Left ventricle myocardium inferior (tissue), 1 donor: Measurements from ENCODE around the gene ARRB1. TPM values are rescaled to one million over a fixed set of nuclear protein-coding genes. Genes with fewer than 3 reads are reported as not detected.
A peak's percentile ranks its signal among the peaks of the same experiment; 100 is the strongest.

Experiments used
- DNase-seq: peaks from one replicate; pipeline ENCODE4 v3.0.0-alpha.2; 2020
- H3K27ac ChIP-seq: fragments of 200-600 bp; replicated peaks from 2 replicates; pipeline ENCODE4 v1.8.0; 2021
- H3K27me3 ChIP-seq: fragments of 200-600 bp; 2 replicates; pipeline ENCODE4 v1.8.0; 2021; ENCODE audit warnings: low read depth
- H3K36me3 ChIP-seq: fragments of 200-600 bp; 2 replicates; pipeline ENCODE4 v1.8.0; 2021
- H3K4me1 ChIP-seq: fragments of 200-600 bp; 2 replicates; pipeline ENCODE4 v1.8.0; 2021
- H3K4me3 ChIP-seq: fragments of 200-600 bp; 2 replicates; pipeline ENCODE4 v1.8.0; 2021; ENCODE audit warnings: mild to moderate bottlenecking, moderate library complexity
- H3K9me3 ChIP-seq: fragments of 200-600 bp; replicated peaks from 2 replicates; pipeline ENCODE4 v1.8.0; 2021
- CTCF ChIP-seq: fragments of 200-600 bp; IDR thresholded peaks from 2 replicates; pipeline ENCODE4 v1.8.0; 2021; ENCODE audit warnings: antibody characterized with exemption, mild to moderate bottlenecking, borderline replicate concordance
- intact Hi-C: fragments of 100-400 bp; cut with micrococcal nuclease; formaldehyde crosslinking; loops from one replicate; pipeline ENCODE4 v1.11.0; 2022
- total RNA-seq: library from RNA; stranded (reverse); fragmentation: NEBNext Ultra II Directional; extraction: Animal tissue kit (Norgen Biotek cat#: 25700); gene quantifications from one replicate; pipeline ENCODE4 v1.2.1, GENCODE V29; 2021
- donor health status: DM: no; HTN: yes; CAD: no; lungs with severe emphysema.

The ARRB1 gene
- total RNA-seq, 1 donor from 2014 or later: 25.9 TPM

GRCh38 chr11:75339685-75340409 lies 11.6 kb downstream of the ARRB1 start:
- Histone ChIP-seq H3K36me3 (no peaks in the 10 kb centered on the region), H3K27me3 (no peaks in the 10 kb centered on the region), H3K4me3 (peak overlapping the region; percentile 36), H3K27ac (peak overlapping the region; percentile 94), H3K9me3 (no peaks in the 10 kb centered on the region), H3K4me1 (peaks cover 100% of the 10 kb centered on the region)
- intact Hi-C loops: loop anchor here (10.0 kb wide), 1 partner anchor 55 kb away; no protein-coding TSS in a partner anchor
- peak; percentile 54 for DNase-seq
- TF ChIP-seq CTCF: peak; percentile 24

DNA sequence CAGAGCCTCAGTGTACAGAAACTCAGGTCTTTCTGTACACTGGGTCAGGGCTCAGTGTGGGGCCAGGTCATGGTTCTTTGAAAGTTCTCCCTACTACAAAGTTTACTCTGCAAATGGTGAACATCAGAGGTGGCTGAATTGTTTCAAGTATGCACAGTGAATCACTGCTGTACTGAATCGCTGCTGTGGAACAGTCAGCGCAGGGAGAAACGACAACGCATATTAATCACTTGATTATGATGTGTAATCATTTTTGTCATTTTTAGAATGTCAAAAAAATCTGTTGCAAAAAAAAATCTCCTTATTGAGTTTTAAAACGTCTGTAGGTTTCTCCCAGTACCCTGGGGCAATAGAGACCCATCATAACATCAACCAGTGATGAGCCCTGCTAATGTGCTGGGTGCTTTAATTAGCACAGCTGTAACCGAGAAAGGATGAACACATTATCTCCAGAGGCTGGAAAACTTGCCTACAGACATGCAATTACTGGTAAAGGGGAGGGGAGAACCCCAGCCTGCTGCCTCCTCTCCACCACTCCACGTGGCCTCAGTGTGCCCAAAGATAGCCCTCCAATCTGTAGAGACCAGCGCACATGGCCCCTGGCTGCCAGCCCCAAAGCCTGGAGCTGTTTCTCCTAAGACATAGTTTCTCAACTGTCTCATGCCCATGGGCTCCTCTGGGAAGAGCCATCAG lies 12.8 kb downstream of the ARRB1 start:
- intact Hi-C loops: loop anchor here (10.0 kb wide), 1 partner anchor 54 kb away; no protein-coding TSS in a partner anchor
- no peak for TF ChIP-seq CTCF
- H3K4me3 ChIP-seq: no peak overlapping the region

GRCh38 chr11:75337195-75337654 lies 14.2 kb downstream of the ARRB1 start:
- Histone ChIP-seq H3K4me3 (no peak overlapping the region), H3K36me3 (no peaks in the 10 kb centered on the region), H3K27me3 (no peaks in the 10 kb centered on the region), H3K9me3 (no peaks in the 10 kb centered on the region), H3K4me1 (peaks cover 87% of the 10 kb centered on the region), H3K27ac (peak overlapping the region; percentile 94)
- intact Hi-C loops: loop anchor here (10.0 kb wide), 1 partner anchor 52 kb away; no protein-coding TSS in a partner anchor
- no peak for DNase-seq
- TF ChIP-seq CTCF: no peak

More for the DNA sequence above, 12.8 kb downstream of the ARRB1 start:
- peaks cover 100% of the 10 kb centered on the region for H3K4me1 ChIP-seq
- DNase-seq: no peak
- no peaks in the 10 kb centered on the region for H3K27me3 ChIP-seq
- H3K27ac ChIP-seq: peak overlapping the region; percentile 94
- no peaks in the 10 kb centered on the region for H3K36me3 ChIP-seq
- H3K9me3 ChIP-seq: no peaks in the 10 kb centered on the region

DNA sequence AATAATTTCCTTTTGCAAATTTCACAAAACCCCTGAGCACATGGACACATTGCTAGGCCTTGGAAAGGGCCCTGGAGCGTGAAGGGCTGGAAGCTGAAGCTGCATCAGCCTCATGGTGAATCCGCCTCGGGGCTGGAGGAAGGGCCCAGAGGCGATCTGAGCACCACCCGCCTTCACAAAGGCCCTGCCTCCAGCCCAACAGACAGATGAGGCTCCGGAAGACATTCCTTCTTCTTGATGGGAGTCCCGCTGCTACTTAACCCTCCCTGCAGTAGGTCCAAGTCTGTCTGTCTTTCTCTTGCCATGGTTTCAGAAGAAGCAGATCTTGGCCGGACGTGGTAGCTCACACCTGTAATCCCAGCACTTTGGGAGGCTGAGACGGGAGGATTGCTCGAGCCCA lies 16.5 kb downstream of the ARRB1 start:
- TF ChIP-seq CTCF: no peak
- H3K27me3 ChIP-seq: no peaks in the 10 kb centered on the region
- H3K4me3 ChIP-seq: no peak overlapping the region
- peak overlapping the region; percentile 27 for H3K27ac ChIP-seq
- H3K9me3 ChIP-seq: no peaks in the 10 kb centered on the region
- H3K36me3 ChIP-seq: no peaks in the 10 kb centered on the region
- DNase-seq: no peak
- intact Hi-C loops: loop anchor here (10.0 kb wide), 1 partner anchor 50 kb away; no protein-coding TSS in a partner anchor
- H3K4me1 ChIP-seq: peaks cover 76% of the 10 kb centered on the region

DNA sequence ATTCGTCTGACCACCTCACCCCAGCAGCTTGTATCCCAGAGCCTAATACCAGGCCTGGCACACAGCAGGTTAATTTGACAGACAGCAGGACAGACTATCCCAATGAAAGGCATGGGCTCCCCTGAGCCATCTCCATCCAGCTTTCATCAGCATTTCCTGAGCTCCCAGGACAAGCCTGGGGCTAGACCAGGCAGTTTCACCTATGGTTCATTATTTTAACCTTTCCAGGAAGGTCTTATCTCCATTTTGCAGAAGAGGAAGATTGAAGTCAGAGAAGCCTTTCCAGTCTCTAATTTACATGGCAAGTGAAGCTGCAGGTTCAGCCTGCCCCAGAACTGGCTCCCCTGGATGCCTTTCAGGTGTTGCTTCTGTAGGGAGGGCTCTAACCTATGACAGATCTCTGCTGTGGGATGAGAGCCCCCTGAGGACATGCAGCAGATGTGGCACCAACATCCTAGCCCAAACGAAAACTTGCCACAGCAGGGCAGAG lies 17.0 kb downstream of the ARRB1 start:
- H3K27ac ChIP-seq: peak overlapping the region; percentile 27
- no peak overlapping the region for H3K4me3 ChIP-seq
- H3K27me3 ChIP-seq: no peaks in the 10 kb centered on the region
- no peak for TF ChIP-seq CTCF
- DNase-seq: no peak
- intact Hi-C loops: loop anchor here (10.0 kb wide), 1 partner anchor 50 kb away; no protein-coding TSS in a partner anchor
- peaks cover 76% of the 10 kb centered on the region for H3K4me1 ChIP-seq
- H3K36me3 ChIP-seq: no peaks in the 10 kb centered on the region
- H3K9me3 ChIP-seq: no peaks in the 10 kb centered on the region
